NCI-H1417 treated with DMSO at 0.1 percent for 48 hours (cell line): ENCODE measurements around the gene RAP1A.

ENCODE experiments used
- DNase-seq: peaks from one replicate; lab custom pipeline; 2025; lab: John Stamatoyannopoulos, UW

Gene RAP1A

GRCh38 chr1:111761717-111762116 lies 142.1 kb downstream of the RAP1A start:
- DNase-seq = no peak

DNA sequence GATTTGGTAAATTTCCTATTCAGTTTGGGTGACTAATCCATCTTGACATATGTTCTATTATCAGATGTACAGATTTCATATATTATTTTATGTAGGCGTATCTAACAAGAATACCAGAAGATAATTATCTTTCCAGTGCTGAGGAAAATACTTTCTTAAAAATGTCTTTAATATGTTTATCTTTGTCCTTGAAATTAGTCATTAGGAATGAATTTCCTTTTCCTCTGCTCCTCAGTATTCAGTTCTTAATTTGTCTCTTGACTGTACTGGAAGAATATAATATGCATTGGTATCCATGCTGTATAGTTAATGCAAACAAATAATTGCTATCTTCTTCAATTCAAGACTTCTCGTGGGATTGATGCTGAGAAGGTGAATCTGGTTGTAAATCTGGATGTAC lies 142.7 kb downstream of the RAP1A start:
- DNase-seq = no peak
